ENCODE results near the gene SCGB1C2.
"Not testable (repeated sequence)": the region's sequence is repeated elsewhere in the genome, so short reads cannot be mapped to it uniquely, and the experiment has no call there.

SCGB1C2 gene

DNA sequence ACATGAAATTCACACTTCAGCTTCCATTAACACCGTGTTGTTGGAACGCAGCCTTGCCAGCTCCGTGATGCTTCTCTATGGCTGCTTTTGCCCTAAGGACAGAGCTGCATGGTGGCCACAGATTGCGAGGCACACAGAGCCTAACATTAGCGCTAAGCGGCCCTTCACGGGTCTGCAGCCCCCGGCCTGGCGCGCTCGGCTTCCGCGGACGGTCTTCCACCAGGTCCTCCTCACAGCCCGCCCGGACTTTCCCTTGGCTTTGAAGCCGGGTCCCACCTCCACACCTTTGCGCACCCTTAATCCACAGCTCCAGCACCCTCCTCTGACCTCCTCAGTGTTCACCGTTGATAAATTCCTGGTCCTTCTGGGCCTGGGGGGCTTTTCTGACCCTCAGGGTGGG is 19.6 kb downstream of the SCGB1C2 start:
- Mint-ChIP-seq H3K4me1 (no peaks in the 10 kb centered on the region), H3K27ac (no peak overlapping the region), H3K36me3 (no peaks in the 10 kb centered on the region), H3K9me3 (no peaks in the 10 kb centered on the region), H3K4me3 (no peak overlapping the region)
- no peak for ATAC-seq
- DNase-seq (ENCODE audit: low spot score in 2 of 2): no peak

DNA sequence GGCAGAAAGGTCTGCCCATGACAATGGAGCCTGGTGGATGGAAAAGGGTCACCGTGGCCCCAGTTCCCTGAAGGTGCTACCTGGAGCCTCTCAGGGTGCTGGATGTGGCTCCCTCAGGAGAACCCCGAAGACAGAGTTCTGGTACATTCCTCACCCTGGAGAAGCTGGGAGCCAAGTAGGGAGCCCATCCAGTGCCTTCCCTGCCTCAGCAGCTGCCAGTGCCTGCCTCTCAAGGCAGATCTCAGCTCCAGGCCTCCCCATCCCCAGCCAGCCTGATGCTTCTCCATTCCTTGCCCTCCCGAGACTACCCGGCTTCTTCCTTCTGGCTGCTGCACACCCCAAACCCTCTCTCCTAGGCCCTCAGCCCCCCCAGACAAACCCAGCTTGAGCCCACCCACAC is 20.5 kb downstream of the SCGB1C2 start:
- ATAC-seq: no peak
- H3K4me3 Mint-ChIP-seq: no peak overlapping the region
- DNase-seq (ENCODE audit: low spot score in 2 of 2): no peak
- H3K36me3 Mint-ChIP-seq: no peaks in the 10 kb centered on the region
- no peaks in the 10 kb centered on the region for H3K4me1 Mint-ChIP-seq
- H3K27ac Mint-ChIP-seq: no peak overlapping the region
- H3K9me3 Mint-ChIP-seq: no peaks in the 10 kb centered on the region

DNA sequence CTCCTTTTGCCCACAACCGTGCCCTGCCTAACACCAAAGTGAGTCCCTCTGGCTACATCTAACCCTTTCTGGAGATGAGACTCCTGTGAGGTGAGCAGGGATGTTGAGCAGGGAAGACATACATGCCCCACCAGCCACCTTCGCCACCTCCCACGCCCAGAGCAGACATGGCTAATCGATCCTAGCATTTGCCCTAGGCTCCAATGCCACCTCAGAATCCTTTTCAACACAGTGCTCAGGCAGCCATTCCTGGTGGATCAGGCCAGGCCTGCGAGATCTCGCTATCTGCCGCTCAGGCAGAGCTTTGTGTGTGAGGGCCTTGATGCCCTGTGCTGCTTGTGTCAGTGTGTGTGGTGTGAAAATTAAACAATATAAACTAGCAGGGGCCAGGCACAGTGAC is 21.0 kb downstream of the SCGB1C2 start:
- H3K4me3 Mint-ChIP-seq: no peak overlapping the region
- H3K36me3 Mint-ChIP-seq: no peaks in the 10 kb centered on the region
- DNase-seq (ENCODE audit: low spot score in 2 of 2) (no peak), ATAC-seq (no peak)
- H3K27ac Mint-ChIP-seq: no peak overlapping the region
- no peaks in the 10 kb centered on the region for H3K9me3 Mint-ChIP-seq
- no peaks in the 10 kb centered on the region for H3K4me1 Mint-ChIP-seq

DNA sequence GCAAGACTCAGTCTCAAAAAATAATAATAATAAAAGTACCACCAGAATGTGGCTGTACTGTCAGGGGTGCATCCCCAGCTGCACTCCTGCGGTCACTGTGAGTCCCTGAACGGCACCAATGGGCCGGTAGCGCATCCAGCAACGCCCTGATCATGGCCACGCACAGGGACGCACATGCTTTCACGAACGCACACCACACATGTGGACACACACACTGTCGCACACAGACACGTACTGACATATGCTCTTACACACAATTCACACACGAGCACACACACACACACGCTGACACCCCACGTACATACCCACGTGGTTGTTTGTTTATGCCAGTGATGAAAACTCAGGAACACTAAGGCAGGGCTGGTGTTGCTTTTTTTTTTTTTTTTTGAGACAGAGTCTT is 22.2 kb downstream of the SCGB1C2 start:
- no peak for DNase-seq (ENCODE audit: low spot score in 2 of 2)
- Mint-ChIP-seq H3K9me3 (no peaks in the 10 kb centered on the region), H3K4me1 (no peaks in the 10 kb centered on the region), H3K27ac (no peak overlapping the region), H3K4me3 (no peak overlapping the region), H3K36me3 (no peaks in the 10 kb centered on the region)
- ATAC-seq: no peak

DNA sequence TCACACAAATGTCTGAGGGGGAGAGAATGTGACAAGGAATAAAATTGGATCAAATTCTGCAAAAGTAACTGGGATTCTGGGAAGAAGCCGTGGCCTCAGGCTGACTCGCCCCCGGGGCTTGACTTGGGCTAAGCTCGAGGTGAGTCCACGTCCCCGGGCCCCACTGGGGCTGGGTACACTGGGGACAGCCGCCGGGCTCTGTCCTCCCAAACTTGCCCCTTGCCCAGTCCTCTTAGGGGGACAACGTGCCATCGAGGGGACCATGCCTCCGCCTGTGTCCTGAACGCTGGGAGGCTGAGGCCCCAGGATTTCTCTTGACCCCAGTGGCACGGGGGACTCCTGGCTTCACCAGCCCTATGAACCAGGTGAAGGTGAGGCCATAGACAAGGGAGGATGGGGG is 23.0 kb downstream of the SCGB1C2 start:
- Mint-ChIP-seq H3K27ac (no peak overlapping the region), H3K36me3 (no peaks in the 10 kb centered on the region), H3K4me1 (no peaks in the 10 kb centered on the region), H3K9me3 (no peaks in the 10 kb centered on the region), H3K4me3 (no peak overlapping the region)
- ATAC-seq (no peak), DNase-seq (ENCODE audit: low spot score in 2 of 2) (no peak)

DNA sequence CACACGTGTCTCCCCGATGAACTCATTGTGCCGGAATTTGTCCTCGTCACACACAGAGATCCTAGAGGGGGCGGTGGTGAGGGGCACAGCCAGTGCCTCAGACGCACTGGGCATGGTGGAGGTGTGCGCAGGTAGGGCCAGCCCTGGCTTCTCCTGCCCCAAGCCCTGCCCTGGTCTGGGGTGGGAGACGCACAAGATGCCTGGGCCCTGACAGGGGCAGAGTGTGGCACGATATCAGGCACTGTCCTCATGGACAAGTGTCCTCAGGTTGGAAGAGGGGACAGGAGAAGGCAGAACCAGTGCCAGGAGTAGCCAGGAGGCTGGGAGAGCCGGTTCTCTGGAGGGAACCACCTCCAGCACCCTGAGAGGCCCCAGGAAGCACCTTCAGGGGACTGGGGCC is 24.1 kb downstream of the SCGB1C2 start:
- no peaks in the 10 kb centered on the region for H3K4me1 Mint-ChIP-seq
- H3K27ac Mint-ChIP-seq: no peak overlapping the region
- ATAC-seq (no peak), DNase-seq (ENCODE audit: low spot score in 2 of 2) (no peak)
- no peaks in the 10 kb centered on the region for H3K9me3 Mint-ChIP-seq
- no peak overlapping the region for H3K4me3 Mint-ChIP-seq
- no peaks in the 10 kb centered on the region for H3K36me3 Mint-ChIP-seq

- no peak overlapping the region for H3K4me3 Mint-ChIP-seq
- no peak for DNase-seq (ENCODE audit: low spot score in 2 of 2)
Observed at GRCh38 chr17:162689-163088, 25.3 kb downstream of the SCGB1C2 start.

DNA sequence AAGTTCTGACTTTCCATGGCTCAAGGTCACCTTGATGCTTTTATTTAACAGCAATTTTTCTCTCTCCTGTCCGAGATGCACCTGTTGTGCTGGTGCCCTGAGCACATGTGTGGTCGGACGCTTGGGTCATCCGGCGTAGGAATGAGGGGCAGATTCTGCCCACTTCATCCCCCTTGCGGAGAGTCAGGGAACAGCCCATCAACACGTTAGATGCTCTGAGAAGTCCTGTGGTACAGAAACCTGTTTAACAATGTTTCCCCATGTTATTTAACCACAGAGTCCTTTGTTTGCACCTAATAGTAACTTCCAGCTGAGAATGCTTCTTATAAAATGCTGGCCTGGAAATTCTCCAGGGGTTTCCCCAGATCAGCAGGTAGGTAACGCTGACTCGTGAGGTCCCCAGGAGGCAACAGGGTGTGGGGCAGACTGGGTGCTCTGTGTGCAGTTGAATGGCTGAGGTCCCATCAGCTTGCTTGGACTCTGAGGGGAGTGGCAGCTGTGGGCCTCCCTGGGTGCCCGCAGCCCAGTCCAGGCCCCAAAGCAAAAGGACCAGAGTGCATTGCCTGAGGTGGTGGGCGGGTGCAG is 26.2 kb downstream of the SCGB1C2 start:
- no peaks in the 10 kb centered on the region for H3K9me3 Mint-ChIP-seq
- ATAC-seq (no peak), DNase-seq (ENCODE audit: low spot score in 2 of 2) (no peak)
- no peaks in the 10 kb centered on the region for H3K4me1 Mint-ChIP-seq
- no peak overlapping the region for H3K27ac Mint-ChIP-seq
- H3K36me3 Mint-ChIP-seq: no peaks in the 10 kb centered on the region
- H3K4me3 Mint-ChIP-seq: no peak overlapping the region

More at GRCh38 chr17:162689-163088, 25.3 kb downstream of the SCGB1C2 start:
- Mint-ChIP-seq H3K4me1 (no peaks in the 10 kb centered on the region), H3K9me3 (no peaks in the 10 kb centered on the region), H3K36me3 (no peaks in the 10 kb centered on the region), H3K27ac (no peak overlapping the region)
- no peak for ATAC-seq

DNA sequence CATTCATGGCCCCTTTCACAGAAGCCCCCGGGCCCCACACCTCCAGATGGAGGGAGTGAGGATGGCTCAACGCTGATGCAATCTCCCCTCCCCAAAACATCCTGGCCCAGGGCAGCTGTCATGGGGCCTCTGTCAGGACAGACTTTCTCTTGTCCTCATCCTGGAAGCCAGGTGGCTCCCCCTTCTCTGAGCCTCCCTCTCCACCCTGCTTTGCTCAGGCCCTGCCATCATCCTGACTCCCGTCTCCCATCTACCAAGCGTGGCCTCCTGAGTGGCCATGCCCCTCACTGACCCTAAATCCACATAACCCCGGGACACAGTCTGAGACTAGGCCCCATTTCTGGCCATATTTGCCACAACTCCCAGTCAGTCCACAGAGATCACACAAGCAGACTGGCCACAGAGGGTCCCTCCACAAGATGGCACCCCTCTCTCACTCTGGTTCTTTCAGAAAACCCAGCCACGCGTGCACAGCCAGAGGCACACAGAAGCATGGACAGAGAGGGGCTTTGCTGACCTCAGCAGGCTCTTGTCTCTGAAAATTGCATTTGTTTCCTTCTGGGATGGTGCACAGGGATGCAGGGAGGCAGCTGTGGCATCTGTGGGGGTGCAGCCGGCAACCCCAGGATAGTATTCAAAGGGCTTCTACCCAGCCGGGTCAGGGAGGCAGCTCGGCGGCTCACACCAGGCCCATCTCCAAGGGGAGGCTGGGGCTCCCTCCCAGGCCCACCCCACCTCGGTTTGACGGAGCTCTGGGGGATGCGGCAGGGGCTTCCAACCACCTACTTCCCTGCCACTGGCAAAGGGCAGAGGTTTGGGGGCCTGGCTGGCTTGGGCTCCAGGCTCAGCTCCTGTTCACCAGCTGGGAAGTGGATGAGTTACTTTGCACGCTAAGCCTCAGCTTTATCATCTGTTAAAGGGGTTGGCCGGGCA is 27.2 kb downstream of the SCGB1C2 start:
- ATAC-seq (peak; percentile 36), DNase-seq (ENCODE audit: low spot score in 2 of 2) (no peak)
- Mint-ChIP-seq H3K36me3 (no peaks in the 10 kb centered on the region), H3K4me3 (no peak overlapping the region), H3K27ac (no peak overlapping the region), H3K9me3 (no peaks in the 10 kb centered on the region), H3K4me1 (no peaks in the 10 kb centered on the region)

DNA sequence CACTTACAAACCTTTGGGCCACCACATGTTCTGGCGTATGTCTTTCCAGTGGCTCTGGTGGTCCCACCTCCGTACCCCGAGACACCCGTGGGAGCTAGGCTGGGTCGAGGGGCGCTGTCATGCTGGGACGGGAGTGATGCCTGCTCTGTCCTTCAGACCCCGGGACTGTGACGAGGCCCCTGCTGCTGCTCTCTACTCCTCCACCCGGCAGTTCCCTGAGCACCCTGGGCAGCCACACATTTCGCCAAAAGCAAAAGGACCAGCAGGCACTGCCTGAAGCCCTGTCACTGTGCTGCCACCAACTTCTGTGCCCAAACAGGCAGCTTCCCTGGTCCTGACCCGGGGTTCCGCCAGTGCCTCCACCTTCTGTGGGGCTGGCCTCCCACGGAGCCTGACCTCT is 28.6 kb downstream of the SCGB1C2 start:
- DNase-seq (ENCODE audit: low spot score in 2 of 2) (no peak), ATAC-seq (no peak)
- no peaks in the 10 kb centered on the region for H3K9me3 Mint-ChIP-seq
- no peaks in the 10 kb centered on the region for H3K4me1 Mint-ChIP-seq
- no peak overlapping the region for H3K27ac Mint-ChIP-seq
- H3K36me3 Mint-ChIP-seq: no peaks in the 10 kb centered on the region
- H3K4me3 Mint-ChIP-seq: no peak overlapping the region

DNA sequence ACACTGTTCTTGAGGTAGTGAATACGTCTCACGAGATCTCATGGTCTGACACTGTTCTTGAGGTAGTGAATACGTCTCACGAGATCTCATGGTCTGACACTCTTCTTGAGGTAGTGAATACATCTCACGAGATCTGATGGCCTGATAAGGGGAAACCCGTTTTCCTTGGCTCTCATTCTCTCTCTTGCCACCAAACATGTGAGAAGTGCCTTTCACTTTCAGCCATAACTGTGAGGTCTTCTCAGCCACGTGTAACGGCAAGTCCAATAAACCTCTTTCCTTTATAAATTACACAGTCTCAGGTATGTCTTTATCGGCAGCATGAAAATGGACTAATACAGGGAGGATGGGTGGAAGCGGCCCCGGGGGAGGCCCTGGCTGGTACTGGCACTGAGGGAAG is 31.2 kb downstream of the SCGB1C2 start:
- H3K4me3 Mint-ChIP-seq; DNase-seq (ENCODE audit: low spot score in 2 of 2); H3K27ac Mint-ChIP-seq; H3K9me3 Mint-ChIP-seq; H3K4me1 Mint-ChIP-seq; ATAC-seq; H3K36me3 Mint-ChIP-seq: not testable (repeated sequence)

DNA sequence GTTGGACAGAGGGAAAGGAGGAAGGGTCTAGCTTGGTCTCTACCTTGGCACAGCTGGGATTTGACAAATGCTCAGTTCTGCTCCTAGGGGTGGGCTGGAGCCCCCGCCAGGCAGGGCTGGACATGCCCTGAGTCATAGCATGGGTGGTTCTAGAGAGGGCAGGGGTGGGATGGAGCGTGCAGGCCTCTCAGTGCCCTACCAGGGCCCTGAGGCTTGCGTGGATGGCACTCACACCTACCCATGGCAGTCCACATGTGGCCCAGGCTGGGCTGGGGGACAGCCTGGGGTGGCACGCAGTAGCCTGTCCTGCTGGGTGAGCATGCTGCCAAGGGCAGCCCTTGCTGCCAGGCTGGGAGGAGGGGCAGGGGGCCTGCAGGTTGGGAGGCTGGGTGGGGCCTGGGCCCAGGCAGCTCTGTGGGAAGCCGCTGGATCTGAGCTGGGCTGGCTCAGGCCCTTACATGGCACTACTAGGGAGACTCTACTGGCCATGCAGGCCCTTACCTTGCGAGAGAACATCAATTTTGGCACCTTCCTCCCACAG is 32.8 kb downstream of the SCGB1C2 start:
- ATAC-seq: no peak
- no peaks in the 10 kb centered on the region for H3K9me3 Mint-ChIP-seq
- H3K27ac Mint-ChIP-seq: no peak overlapping the region
- H3K4me3 Mint-ChIP-seq: no peak overlapping the region
- no peaks in the 10 kb centered on the region for H3K4me1 Mint-ChIP-seq
- H3K36me3 Mint-ChIP-seq: no peaks in the 10 kb centered on the region
- DNase-seq (ENCODE audit: low spot score in 2 of 2): no peak

DNA sequence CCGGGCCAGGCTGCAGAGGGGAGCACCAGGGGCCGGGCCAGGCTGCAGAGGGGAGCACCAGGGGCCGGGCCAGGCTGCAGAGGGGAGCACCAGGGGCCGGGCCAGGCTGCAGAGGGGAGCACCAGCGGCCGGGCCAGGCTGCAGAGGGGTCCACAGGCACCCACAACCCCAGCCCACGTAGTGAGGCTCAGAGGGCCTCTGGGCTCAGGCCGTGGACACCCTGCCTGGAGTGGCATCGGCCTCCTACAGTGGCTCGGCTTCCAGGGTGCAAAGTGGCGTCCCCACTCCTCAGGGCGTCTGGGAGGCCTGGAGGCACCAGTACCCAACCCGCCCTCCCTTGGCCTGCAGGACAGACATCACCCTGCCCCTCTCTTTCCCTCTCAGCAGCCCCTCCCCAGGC is 34.5 kb downstream of the SCGB1C2 start:
- H3K27ac Mint-ChIP-seq: no peak overlapping the region
- no peaks in the 10 kb centered on the region for H3K4me1 Mint-ChIP-seq
- no peaks in the 10 kb centered on the region for H3K36me3 Mint-ChIP-seq
- DNase-seq (ENCODE audit: low spot score in 2 of 2): no peak
- no peak for ATAC-seq
- no peak overlapping the region for H3K4me3 Mint-ChIP-seq
- H3K9me3 Mint-ChIP-seq: no peaks in the 10 kb centered on the region

DNA sequence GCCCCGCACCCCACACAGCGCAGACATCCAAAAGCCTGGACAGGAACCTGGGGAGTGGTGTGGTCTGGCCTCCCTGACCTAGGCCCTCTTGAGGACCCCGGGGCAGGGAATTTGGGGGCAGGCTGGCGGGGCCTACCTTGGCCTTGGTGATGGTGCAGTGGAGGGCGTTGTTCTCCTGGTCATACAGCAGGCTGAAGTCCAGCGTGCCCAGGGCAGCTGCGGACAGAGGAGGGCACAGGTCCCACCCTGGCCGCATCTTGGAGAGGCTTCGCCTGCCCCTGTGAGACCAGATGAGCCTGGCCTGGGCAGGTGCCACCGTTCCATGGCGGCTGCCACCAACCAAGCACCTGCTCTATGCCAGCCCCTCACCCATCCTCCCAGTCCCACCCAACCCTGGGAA is 35.0 kb downstream of the SCGB1C2 start:
- ATAC-seq (no peak), DNase-seq (ENCODE audit: low spot score in 2 of 2) (no peak)
- Mint-ChIP-seq H3K36me3 (no peaks in the 10 kb centered on the region), H3K9me3 (no peaks in the 10 kb centered on the region), H3K4me1 (no peaks in the 10 kb centered on the region), H3K27ac (no peak overlapping the region), H3K4me3 (no peak overlapping the region)

- no peak for ATAC-seq
- no peak overlapping the region for H3K27ac Mint-ChIP-seq
- H3K4me3 Mint-ChIP-seq: no peak overlapping the region
- no peak for DNase-seq (ENCODE audit: low spot score in 2 of 2)
- no peaks in the 10 kb centered on the region for H3K4me1 Mint-ChIP-seq
- H3K9me3 Mint-ChIP-seq: no peaks in the 10 kb centered on the region
- H3K36me3 Mint-ChIP-seq: no peaks in the 10 kb centered on the region
Observed at GRCh38 chr17:173166-173911, 36.0 kb downstream of the SCGB1C2 start.
